ENCODE data around the gene ARRB1.
"Not testable (repeated sequence)": the region's sequence is repeated elsewhere in the genome, so short reads cannot be mapped to it uniquely, and the experiment has no call there.

ARRB1 gene

GRCh38 chr11:75338516-75339208 is 12.8 kb downstream of the ARRB1 start:
- no peak for FAIRE-seq
- TF ChIP-seq POLR2A (IDR thresholded peaks at IDR 0.05; ENCODE audit: low read depth, low read length): no peak
- no peak for TF ChIP-seq POLR2AphosphoS5 (IDR thresholded peaks at IDR 0.05; ENCODE audit: low read depth, low read length)
- TF ChIP-seq TAF1 (IDR thresholded peaks at IDR 0.05; ENCODE audit: borderline replicate concordance, low read depth, low read length): no peak
- no peak for DNase-seq (ENCODE audit: insufficient read length)

DNA sequence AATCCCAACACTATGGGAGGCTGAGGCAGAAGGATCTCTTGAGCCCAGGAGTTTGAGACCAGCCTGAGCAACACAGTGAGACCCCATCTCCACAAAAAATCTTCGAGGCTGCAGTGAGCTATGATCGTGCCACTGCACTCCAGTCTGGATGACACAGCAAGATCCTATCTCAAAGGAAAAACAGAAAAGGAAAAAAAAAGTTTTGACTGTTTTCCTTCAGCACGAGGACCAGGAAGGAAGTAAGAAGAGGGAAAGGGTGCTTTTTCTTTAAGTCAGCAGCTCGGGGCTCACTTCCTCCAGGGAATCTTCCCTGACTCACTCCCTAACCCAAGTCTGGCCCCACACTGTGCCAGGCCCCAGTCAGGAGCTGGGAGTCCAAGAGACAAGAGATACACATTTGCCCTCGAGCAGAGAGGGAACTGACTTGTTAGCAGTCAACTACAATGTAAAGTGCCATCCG is 14.2 kb downstream of the ARRB1 start:
- no peak for DNase-seq (ENCODE audit: insufficient read length)
- TF ChIP-seq POLR2AphosphoS5 (IDR thresholded peaks at IDR 0.05; ENCODE audit: low read depth, low read length): no peak
- no peak for TF ChIP-seq POLR2A (IDR thresholded peaks at IDR 0.05; ENCODE audit: low read depth, low read length)
- TF ChIP-seq TAF1 (IDR thresholded peaks at IDR 0.05; ENCODE audit: borderline replicate concordance, low read depth, low read length): no peak
- FAIRE-seq: no peak

DNA sequence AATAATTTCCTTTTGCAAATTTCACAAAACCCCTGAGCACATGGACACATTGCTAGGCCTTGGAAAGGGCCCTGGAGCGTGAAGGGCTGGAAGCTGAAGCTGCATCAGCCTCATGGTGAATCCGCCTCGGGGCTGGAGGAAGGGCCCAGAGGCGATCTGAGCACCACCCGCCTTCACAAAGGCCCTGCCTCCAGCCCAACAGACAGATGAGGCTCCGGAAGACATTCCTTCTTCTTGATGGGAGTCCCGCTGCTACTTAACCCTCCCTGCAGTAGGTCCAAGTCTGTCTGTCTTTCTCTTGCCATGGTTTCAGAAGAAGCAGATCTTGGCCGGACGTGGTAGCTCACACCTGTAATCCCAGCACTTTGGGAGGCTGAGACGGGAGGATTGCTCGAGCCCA is 16.5 kb downstream of the ARRB1 start:
- FAIRE-seq (no peak), DNase-seq (ENCODE audit: insufficient read length) (no peak)
- no peak for TF ChIP-seq TAF1 (IDR thresholded peaks at IDR 0.05; ENCODE audit: borderline replicate concordance, low read depth, low read length)
- TF ChIP-seq POLR2A (IDR thresholded peaks at IDR 0.05; ENCODE audit: low read depth, low read length): no peak
- no peak for TF ChIP-seq POLR2AphosphoS5 (IDR thresholded peaks at IDR 0.05; ENCODE audit: low read depth, low read length)

DNA sequence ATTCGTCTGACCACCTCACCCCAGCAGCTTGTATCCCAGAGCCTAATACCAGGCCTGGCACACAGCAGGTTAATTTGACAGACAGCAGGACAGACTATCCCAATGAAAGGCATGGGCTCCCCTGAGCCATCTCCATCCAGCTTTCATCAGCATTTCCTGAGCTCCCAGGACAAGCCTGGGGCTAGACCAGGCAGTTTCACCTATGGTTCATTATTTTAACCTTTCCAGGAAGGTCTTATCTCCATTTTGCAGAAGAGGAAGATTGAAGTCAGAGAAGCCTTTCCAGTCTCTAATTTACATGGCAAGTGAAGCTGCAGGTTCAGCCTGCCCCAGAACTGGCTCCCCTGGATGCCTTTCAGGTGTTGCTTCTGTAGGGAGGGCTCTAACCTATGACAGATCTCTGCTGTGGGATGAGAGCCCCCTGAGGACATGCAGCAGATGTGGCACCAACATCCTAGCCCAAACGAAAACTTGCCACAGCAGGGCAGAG is 17.0 kb downstream of the ARRB1 start:
- TF ChIP-seq POLR2A (IDR thresholded peaks at IDR 0.05; ENCODE audit: low read depth, low read length) (no peak), TAF1 (IDR thresholded peaks at IDR 0.05; ENCODE audit: borderline replicate concordance, low read depth, low read length) (no peak), POLR2AphosphoS5 (IDR thresholded peaks at IDR 0.05; ENCODE audit: low read depth, low read length) (no peak)
- DNase-seq (ENCODE audit: insufficient read length): no peak
- no peak for FAIRE-seq

GRCh38 chr11:75333807-75334140 is 17.7 kb downstream of the ARRB1 start:
- DNase-seq (ENCODE audit: insufficient read length) (no peak), FAIRE-seq (no peak)
- TF ChIP-seq POLR2AphosphoS5 (IDR thresholded peaks at IDR 0.05; ENCODE audit: low read depth, low read length) (no peak), TAF1 (IDR thresholded peaks at IDR 0.05; ENCODE audit: borderline replicate concordance, low read depth, low read length) (no peak), POLR2A (IDR thresholded peaks at IDR 0.05; ENCODE audit: low read depth, low read length) (no peak)

- DNase-seq (ENCODE audit: insufficient read length) (no peak), FAIRE-seq (no peak)
These were observed 18.2 kb downstream of the ARRB1 start for GRCh38 chr11:75333022-75333806.

DNA sequence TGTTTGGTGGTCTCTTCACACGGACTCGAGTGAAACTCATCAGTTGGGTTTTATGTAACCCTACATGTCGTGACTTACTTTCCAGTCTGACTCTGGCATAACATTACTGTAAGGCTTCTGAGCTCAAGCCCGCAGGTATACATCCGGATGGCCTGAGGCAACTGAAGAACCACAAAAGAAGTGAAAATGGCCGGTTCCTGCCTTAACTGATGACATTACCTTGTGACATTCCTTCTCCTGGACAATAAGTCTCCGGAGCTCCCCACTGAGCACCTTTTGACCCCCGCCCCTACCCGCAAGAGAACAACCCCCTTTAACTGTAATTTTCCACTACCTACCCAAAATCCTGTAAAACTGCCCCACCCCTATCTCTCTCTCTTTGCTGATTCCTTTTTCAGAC is 19.7 kb downstream of the ARRB1 start:
- FAIRE-seq; DNase-seq (ENCODE audit: insufficient read length): not testable (repeated sequence)

More at GRCh38 chr11:75333022-75333806, 18.2 kb downstream of the ARRB1 start:
- TF ChIP-seq POLR2AphosphoS5 (IDR thresholded peaks at IDR 0.05; ENCODE audit: low read depth, low read length): no peak

DNA sequence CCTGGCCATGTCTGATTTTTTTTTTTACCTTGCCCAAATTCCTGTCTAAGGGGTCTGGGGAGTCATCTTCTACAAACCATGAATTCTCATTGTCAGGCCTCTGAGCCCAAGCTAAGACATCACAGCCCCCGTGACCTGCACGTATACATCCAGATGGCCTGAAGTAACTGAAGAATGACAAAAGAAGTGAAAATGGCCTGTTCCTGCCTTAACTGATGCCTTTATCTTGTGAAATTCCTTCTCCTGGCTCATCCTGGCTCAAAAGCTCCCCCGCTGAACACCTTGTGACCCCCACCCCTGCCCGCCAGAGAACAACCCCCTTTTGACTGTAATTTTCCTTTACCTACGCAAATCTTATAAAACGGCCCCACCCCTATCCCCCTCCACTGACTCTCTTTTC is 20.2 kb downstream of the ARRB1 start:
- not testable (repeated sequence) for DNase-seq (ENCODE audit: insufficient read length); FAIRE-seq

DNA sequence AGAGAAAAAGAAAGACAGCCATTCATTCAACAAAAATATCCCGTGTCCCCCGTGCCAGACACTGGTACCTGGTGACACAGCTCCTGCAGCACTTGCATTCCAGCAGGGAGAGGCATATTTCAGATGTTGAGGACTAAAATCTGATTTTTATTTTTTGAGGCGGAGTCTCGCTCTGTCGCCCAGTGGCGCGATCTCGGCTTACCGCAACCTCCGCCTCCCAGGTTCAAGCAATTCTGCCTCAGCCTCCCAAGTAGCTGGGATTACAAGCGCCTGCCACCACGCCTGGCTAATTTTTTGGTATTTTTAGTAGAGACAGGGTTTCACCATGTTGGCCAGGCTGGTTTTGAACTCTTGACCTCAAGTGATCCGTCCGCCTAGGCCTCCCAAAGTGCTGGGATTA is 20.6 kb downstream of the ARRB1 start:
- not testable (repeated sequence) for FAIRE-seq; DNase-seq (ENCODE audit: insufficient read length)

DNA sequence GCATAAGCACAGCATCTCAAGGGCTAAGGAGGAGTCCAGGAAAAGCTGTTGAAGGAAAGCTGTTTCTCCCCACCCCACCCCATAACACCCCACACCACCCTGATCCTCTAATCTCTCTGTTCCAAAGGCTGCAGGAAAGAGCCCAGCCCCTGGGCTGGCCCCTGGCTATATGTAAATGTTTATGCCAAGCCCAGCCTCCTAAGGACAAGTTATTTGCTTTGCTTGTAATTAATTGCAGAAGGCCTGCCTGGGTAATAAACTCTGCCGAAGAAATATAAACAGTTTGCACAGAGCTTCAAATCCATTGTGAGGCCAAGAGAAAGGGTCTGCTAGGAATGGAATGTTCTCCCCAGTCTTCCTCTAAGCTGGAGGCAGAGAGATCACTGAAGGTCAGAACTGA is 21.2 kb downstream of the ARRB1 start:
- no peak for TF ChIP-seq POLR2AphosphoS5 (IDR thresholded peaks at IDR 0.05; ENCODE audit: low read depth, low read length)
- TF ChIP-seq POLR2A (IDR thresholded peaks at IDR 0.05; ENCODE audit: low read depth, low read length): no peak
- no peak for FAIRE-seq
- DNase-seq (ENCODE audit: insufficient read length): no peak

DNA sequence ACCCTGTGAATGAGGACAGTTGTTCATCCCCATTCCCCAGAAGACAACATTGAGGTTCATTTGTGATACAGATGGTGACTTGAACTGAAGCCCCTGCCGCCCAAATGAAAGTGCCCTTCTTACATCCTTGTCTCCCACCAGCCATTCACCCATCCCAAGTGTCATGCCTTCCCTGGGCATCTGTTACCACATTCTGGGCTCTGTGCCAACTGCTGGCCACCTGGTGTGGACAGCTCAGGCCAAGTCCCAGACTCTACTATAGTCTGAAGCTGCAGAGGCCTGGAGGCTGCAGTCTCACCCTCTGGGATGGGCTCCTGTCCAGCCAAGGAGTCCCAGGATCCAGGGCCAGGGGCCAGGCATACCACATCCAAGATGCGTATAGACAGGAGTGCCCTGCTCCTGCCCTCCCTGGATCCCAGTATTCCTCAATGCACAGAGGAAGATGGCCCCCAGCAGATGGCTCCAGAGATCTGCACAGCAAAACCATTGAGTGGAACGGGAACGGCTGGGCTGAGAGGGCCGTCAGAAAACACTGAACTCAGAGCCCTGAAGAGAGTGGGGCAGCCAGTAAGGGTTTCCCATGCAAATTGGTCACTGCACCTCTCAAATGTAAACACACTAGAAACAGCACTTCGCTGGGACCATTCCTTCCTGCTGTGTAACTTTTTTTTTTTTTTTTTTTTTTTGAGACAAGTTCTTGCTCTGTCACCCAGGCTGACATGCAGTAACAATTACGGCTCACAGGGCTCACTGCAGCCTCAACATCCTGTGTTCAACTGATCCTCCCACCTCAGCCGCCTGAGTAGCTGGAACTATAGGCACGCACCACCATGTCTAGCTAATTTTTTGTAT is 22.8 kb downstream of the ARRB1 start:
- peak; percentile 54 for FAIRE-seq
- no peak for TF ChIP-seq POLR2AphosphoS5 (IDR thresholded peaks at IDR 0.05; ENCODE audit: low read depth, low read length)
- no peak for TF ChIP-seq POLR2A (IDR thresholded peaks at IDR 0.05; ENCODE audit: low read depth, low read length)
- no peak for TF ChIP-seq TAF1 (IDR thresholded peaks at IDR 0.05; ENCODE audit: borderline replicate concordance, low read depth, low read length)
- no peak for DNase-seq (ENCODE audit: insufficient read length)

GRCh38 chr11:75326439-75326810 is 25.0 kb downstream of the ARRB1 start:
- DNase-seq (ENCODE audit: insufficient read length): no peak
- no peak for TF ChIP-seq POLR2A (IDR thresholded peaks at IDR 0.05; ENCODE audit: low read depth, low read length)
- no peak for FAIRE-seq

Measured in GM12892 (cell line).